WTC11 (cell line): Measurements from ENCODE around the gene SNAPC4. TPM values are rescaled to one million over a fixed set of nuclear protein-coding genes. Genes with fewer than 3 reads are reported as not detected.

Experiments
- ATAC-seq: fragments of 200-7000 bp; cut with Tn5 transposase; 2 replicates; pipeline ENCODE4 v1.10.0; 2021; ENCODE audit warnings: mild to moderate bottlenecking, moderate library complexity
- CTCF ChIA-PET: fragments of 300-600 bp; sonication (Branson Sonifier 250); formaldehyde crosslinking; loops from one replicate; lab custom pipeline; 2021; ENCODE audit warnings: antibody characterized with exemption; lab: Charles Lee
- POLR2A ChIA-PET: fragments of 350-600 bp; sonication (Branson Sonifier 250); formaldehyde crosslinking; loops from one replicate; lab custom pipeline; 2021; ENCODE audit warnings: antibody characterized with exemption; lab: Charles Lee
- DNase-seq: peaks from one replicate; pipeline ENCODE4 v3.0.0; 2021; ENCODE audit warnings: low spot score
- H3K27ac Mint-ChIP-seq: 2 replicates; pipeline ENCODE4 v1.8.0; 2021; ENCODE audit warnings: mixed read lengths
- H3K27me3 Mint-ChIP-seq: 2 replicates; pipeline ENCODE4 v1.8.0; 2021; ENCODE audit warnings: low read depth, mild to moderate bottlenecking, moderate library complexity, mixed read lengths
- H3K36me3 Mint-ChIP-seq: 2 replicates; pipeline ENCODE4 v1.8.0; 2021; ENCODE audit warnings: mixed read lengths
- H3K4me1 Mint-ChIP-seq: 2 replicates; pipeline ENCODE4 v1.8.0; 2022; ENCODE audit warnings: mixed read lengths
- H3K4me3 Mint-ChIP-seq: 2 replicates; pipeline ENCODE4 v1.8.0; 2021; ENCODE audit warnings: mild to moderate bottlenecking, moderate library complexity, mixed read lengths
- H3K9me3 Mint-ChIP-seq: 2 replicates; pipeline ENCODE4 v1.8.0; 2021; ENCODE audit warnings: mixed read lengths
- ATF1 ChIP-seq: sonication (generic); formaldehyde crosslinking; IDR thresholded peaks from 2 replicates; pipeline ENCODE4 v1.8.1; 2023; ENCODE audit warnings: mild to moderate bottlenecking, moderate library complexity, missing genetic modification reagents
- ATF2 ChIP-seq: sonication (generic); formaldehyde crosslinking; IDR thresholded peaks from 2 replicates; pipeline ENCODE4 v1.8.1; 2022; ENCODE audit warnings: low read depth, missing genetic modification reagents, borderline replicate concordance
- ATF3 ChIP-seq: sonication (generic); formaldehyde crosslinking; conservative IDR thresholded peaks from 2 replicates; pipeline ENCODE4 v1.8.1; 2022; ENCODE audit warnings: mild to moderate bottlenecking, missing genetic modification reagents
- CTCF ChIP-seq: fragments of 200-600 bp; IDR thresholded peaks from 2 replicates; pipeline ENCODE4 v1.8.0; 2022; ENCODE audit warnings: antibody characterized with exemption
- IRF1 ChIP-seq: sonication (generic); formaldehyde crosslinking; IDR thresholded peaks from 2 replicates; pipeline ENCODE4 v1.8.0; 2023; ENCODE audit warnings: missing genetic modification reagents
- IRF2 ChIP-seq: sonication (generic); formaldehyde crosslinking; IDR thresholded peaks from 2 replicates; pipeline ENCODE4 v1.8.0; 2022; ENCODE audit warnings: low read depth, missing genetic modification reagents, borderline replicate concordance
- KAT7 ChIP-seq: sonication (generic); formaldehyde crosslinking; IDR thresholded peaks from 2 replicates; pipeline ENCODE4 v1.8.1; 2023; ENCODE audit warnings: missing genetic modification reagents, mild to moderate bottlenecking, borderline replicate concordance
- MLX ChIP-seq: sonication (generic); formaldehyde crosslinking; IDR thresholded peaks from 2 replicates; pipeline ENCODE4 v1.8.1; 2023; ENCODE audit warnings: mild to moderate bottlenecking, missing genetic modification reagents, moderate library complexity
- MXD4 ChIP-seq: fragments of 250-450 bp; sonication (Bioruptor Pico); IDR thresholded peaks from 2 replicates; pipeline ENCODE4 v1.8.0; 2021; ENCODE audit warnings: mild to moderate bottlenecking, moderate library complexity, borderline replicate concordance
- MYBL2 ChIP-seq: sonication (generic); formaldehyde crosslinking; IDR thresholded peaks from 2 replicates; pipeline ENCODE4 v1.8.1; 2023; ENCODE audit warnings: mild to moderate bottlenecking, moderate library complexity, missing genetic modification reagents
- PRDM15 ChIP-seq: sonication (generic); formaldehyde crosslinking; IDR thresholded peaks from 2 replicates; pipeline ENCODE4 v1.8.0; 2022; ENCODE audit warnings: missing genetic modification reagents
- PREB ChIP-seq: sonication (generic); formaldehyde crosslinking; IDR thresholded peaks from 2 replicates; pipeline ENCODE4 v1.8.1; 2022; ENCODE audit warnings: mild to moderate bottlenecking, missing genetic modification reagents, moderate library complexity, borderline replicate concordance
- PRRX2 ChIP-seq: fragments of 250-450 bp; sonication (Bioruptor Pico); IDR thresholded peaks from 2 replicates; pipeline ENCODE4 v1.8.0; 2021; ENCODE audit warnings: mild to moderate bottlenecking
- SMAD3 ChIP-seq: sonication (generic); formaldehyde crosslinking; IDR thresholded peaks from 2 replicates; pipeline ENCODE4 v1.8.0; 2022; ENCODE audit warnings: missing genetic modification reagents, mild to moderate bottlenecking, borderline replicate concordance
- SP1 ChIP-seq: sonication (generic); formaldehyde crosslinking; conservative IDR thresholded peaks from 2 replicates; pipeline ENCODE4 v1.8.1; 2022; ENCODE audit warnings: missing genetic modification reagents
- TP53 ChIP-seq: sonication (generic); formaldehyde crosslinking; IDR thresholded peaks from 2 replicates; pipeline ENCODE4 v1.8.1; 2023; ENCODE audit warnings: mild to moderate bottlenecking, missing genetic modification reagents
- ZBTB43 ChIP-seq: sonication (generic); formaldehyde crosslinking; IDR thresholded peaks from 2 replicates; pipeline ENCODE4 v1.8.1; 2023; ENCODE audit warnings: mild to moderate bottlenecking, missing genetic modification reagents
- ZMAT4 ChIP-seq: fragments of 250-450 bp; sonication (Bioruptor Pico); IDR thresholded peaks from 2 replicates; pipeline ENCODE4 v1.9.0; 2021; ENCODE audit warnings: mild to moderate bottlenecking
- ZNF532 ChIP-seq: fragments of 250-450 bp; sonication (Bioruptor Pico); IDR thresholded peaks from 2 replicates; pipeline ENCODE4 v1.9.0; 2021; ENCODE audit warnings: mild to moderate bottlenecking, borderline replicate concordance
- total RNA-seq: library from RNA; stranded (reverse); gene quantifications from 3 replicates; pipeline ENCODE4 v1.2.3, GENCODE V29; 2021

Gene SNAPC4
- total RNA-seq, 1 experiment from 2014 or later = 22.8 TPM

GRCh38 chr9:136398286-136398685 lies 1.7 kb downstream of the SNAPC4 start:
- peak overlapping the region; percentile 88 for H3K4me3 Mint-ChIP-seq
- no peak for ATAC-seq
- H3K27me3 Mint-ChIP-seq = no peaks in the 10 kb centered on the region
- no peak overlapping the region for H3K27ac Mint-ChIP-seq
- CTCF ChIA-PET = interaction anchor here (0.8 to 2.0 kb wide), 2 partner anchors 13 to 35 kb away, joined by 3 to 7 read pairs; no protein-coding TSS in a partner anchor
- TF ChIP-seq TP53 (CRISPR knock-in tag) (no peak), IRF1 (CRISPR knock-in tag) (no peak), ZBTB43 (CRISPR knock-in tag) (no peak), MXD4 (no peak), PRDM15 (no peak), MYBL2 (CRISPR knock-in tag) (no peak), ATF1 (no peak), PREB (no peak), PRRX2 (CRISPR knock-in tag) (no peak), SMAD3 (no peak), ZMAT4 (no peak)
- TF ChIP-seq, all 79 proteins: peak for 0
- Mint-ChIP-seq H3K9me3 (no peaks in the 10 kb centered on the region), H3K4me1 (peaks cover 9% of the 10 kb centered on the region), H3K36me3 (peaks cover 36% of the 10 kb centered on the region)
- no peak for DNase-seq
- POLR2A ChIA-PET = no interaction called here

GRCh38 chr9:136397643-136398042 lies 2.3 kb downstream of the SNAPC4 start:
- POLR2A ChIA-PET = no interaction called here
- no peaks in the 10 kb centered on the region for H3K27me3 Mint-ChIP-seq
- TF ChIP-seq KAT7 (CRISPR knock-in tag) (no peak), ZNF532 (CRISPR knock-in tag) (no peak), ATF2 (CRISPR knock-in tag) (no peak), ATF3 (no peak), IRF2 (no peak), MLX (CRISPR knock-in tag) (no peak), MXD4 (no peak), SP1 (CRISPR knock-in tag) (no peak), PRRX2 (CRISPR knock-in tag) (no peak), CTCF (no peak)

More at GRCh38 chr9:136397643-136398042, 2.3 kb downstream of the SNAPC4 start:
- no peak for ATAC-seq
- no peaks in the 10 kb centered on the region for H3K9me3 Mint-ChIP-seq
- H3K36me3 Mint-ChIP-seq = peaks cover 35% of the 10 kb centered on the region
- CTCF ChIA-PET = interaction anchor here (2.0 kb wide), 1 partner anchor 58 kb away, joined by 5 read pairs; no protein-coding TSS in a partner anchor
- peaks cover 9% of the 10 kb centered on the region for H3K4me1 Mint-ChIP-seq
- H3K27ac Mint-ChIP-seq = no peak overlapping the region
- H3K4me3 Mint-ChIP-seq = no peak overlapping the region
- no peak for DNase-seq
